NCI-H1694 (cell line): ENCODE measurements around the gene C15orf39.

Experiments used
- DNase-seq: peaks from one replicate; lab custom pipeline; 2025; lab: John Stamatoyannopoulos, UW

Gene C15orf39

GRCh38 chr15:75197062-75197630 lies 4.5 kb upstream of the C15orf39 start:
- no peak for DNase-seq

GRCh38 chr15:75198560-75199356 lies 2.9 kb upstream of the C15orf39 start:
- DNase-seq, result peak; percentile 29

GRCh38 chr15:75199357-75199940 lies 2.2 kb upstream of the C15orf39 start:
- no peak for DNase-seq

GRCh38 chr15:75200391-75200764 lies 1.3 kb upstream of the C15orf39 start:
- no peak for DNase-seq

- DNase-seq, result no peak
Measured at GRCh38 chr15:75200765-75201615, 692 bp upstream of the C15orf39 start.

GRCh38 chr15:75202251-75203016 lies 752 bp downstream of the C15orf39 start:
- no peak for DNase-seq

- no peak for DNase-seq
Measured at GRCh38 chr15:75203017-75203907, 1.6 kb downstream of the C15orf39 start.

- DNase-seq, result no peak
Measured at GRCh38 chr15:75203908-75204263, 2.2 kb downstream of the C15orf39 start.

- peak; percentile 77 for DNase-seq
Measured at GRCh38 chr15:75204340-75205063, 2.8 kb downstream of the C15orf39 start.

- DNase-seq, result no peak
Measured at GRCh38 chr15:75205064-75205395, 3.3 kb downstream of the C15orf39 start.

GRCh38 chr15:75206006-75206405 lies 4.3 kb downstream of the C15orf39 start:
- DNase-seq, result no peak

- DNase-seq, result no peak
Measured at GRCh38 chr15:75206803-75207617, 5.3 kb downstream of the C15orf39 start.

GRCh38 chr15:75207618-75208500 lies 6.2 kb downstream of the C15orf39 start:
- no peak for DNase-seq

GRCh38 chr15:75208501-75209288 lies 7.0 kb downstream of the C15orf39 start:
- DNase-seq, result no peak

- no peak for DNase-seq
Measured at GRCh38 chr15:75209289-75209676, 7.6 kb downstream of the C15orf39 start.

GRCh38 chr15:75210811-75211230 lies 9.1 kb downstream of the C15orf39 start:
- no peak for DNase-seq

- no peak for DNase-seq
Measured at GRCh38 chr15:75211436-75212199, 9.9 kb downstream of the C15orf39 start.
